GM12878 (cell line): ENCODE results near the gene CCDC85A. TPM values are rescaled to one million over a fixed set of nuclear protein-coding genes. Genes with fewer than 3 reads are reported as not detected.
A peak's percentile ranks its signal among the peaks of the same experiment; 100 is the strongest.

Experiments used
- ATAC-seq: fragments of 200-7000 bp; cut with Tn5 transposase; 3 replicates; pipeline ENCODE4 v1.9.1; 2020; ENCODE audit warnings: mild to moderate bottlenecking, moderate library complexity
- BruUV-seq: library from RNA; stranded (reverse); fragments of 400-500 nt; replicated peaks from 2 replicates; lab custom pipeline; 2021; lab: Mats Ljungman, UMichigan
- CTCF ChIA-PET: fragments of 300-600 bp; sonication (Branson Sonifier 250); formaldehyde crosslinking; extraction: SDS; loops from one replicate; lab custom pipeline; 2021; ENCODE audit warnings: inconsistent platforms; lab: Yijun Ruan, JAX
- POLR2A ChIA-PET: fragments of 350-600 bp; formaldehyde crosslinking; extraction: SDS; loops from one replicate; lab custom pipeline; 2021; ENCODE audit warnings: inconsistent platforms; lab: Charles Lee
- RAD21 ChIA-PET: fragments of 300-600 bp; sonication (Branson Sonifier 250); formaldehyde crosslinking; loops from one replicate; lab custom pipeline; 2023; ENCODE audit warnings: antibody characterized with exemption; ENCODE audit not compliant: unreplicated experiment; lab: Charles Lee
- SMC1A ChIA-PET: fragments of 300-600 bp; sonication (Branson Sonifier 250); formaldehyde crosslinking; loops from one replicate; lab custom pipeline; 2023; ENCODE audit not compliant: unreplicated experiment, uncharacterized antibody; lab: Charles Lee
- DNase-seq: peaks from one replicate; pipeline ENCODE4 v3.0.0-alpha.2; 2011; ENCODE audit warnings: low read depth, low spot score
- FAIRE-seq: peaks from 3 replicates; lab custom pipeline; 2011; peaks lifted over from hg19 to GRCh38; lab: Jason Lieb, UNC
- H2AFZ ChIP-seq: 2 replicates; pipeline ENCODE4 v1.6.0; 2011; ENCODE audit warnings: low read depth, low read length, control low read depth; ENCODE audit not compliant: control insufficient read depth
- H3K27ac ChIP-seq: 2 replicates; pipeline ENCODE4 v1.5.1; 2011; ENCODE audit warnings: control low read depth; ENCODE audit not compliant: control insufficient read depth, insufficient read depth
- H3K27me3 ChIP-seq, 2 experiments: replicated peaks in 1 of 2; 2 replicates each; pipeline versions ENCODE4 v1.6.0 to v1.6.1; 2011; ENCODE audit warnings: low read length in 1 of 2; ENCODE audit not compliant: control insufficient read depth in 2 of 2, insufficient read depth in 2 of 2
- H3K36me3 ChIP-seq, 2 experiments: 2 replicates each; pipeline ENCODE4 v1.5.1; 2011; ENCODE audit warnings: low read length in 1 of 2; ENCODE audit not compliant: control insufficient read depth in 2 of 2, insufficient read depth in 2 of 2
- H3K4me1 ChIP-seq: 2 replicates; pipeline ENCODE4 v1.6.1; 2011; ENCODE audit warnings: mild to moderate bottlenecking, low read length, moderate library complexity, mixed read lengths; ENCODE audit not compliant: control insufficient read depth, insufficient read depth
- H3K4me2 ChIP-seq: 2 replicates; pipeline ENCODE4 v1.6.0; 2011; ENCODE audit warnings: control low read depth; ENCODE audit not compliant: control insufficient read depth, insufficient read depth
- H3K4me3 ChIP-seq: fragments of 200-600 bp; sonication (generic); 2 replicates; pipeline ENCODE4 v1.5.1; 2016
- H3K79me2 ChIP-seq: 2 replicates; pipeline ENCODE4 v1.6.0; 2011; ENCODE audit warnings: low read length; ENCODE audit not compliant: control insufficient read depth, insufficient read depth
- H3K9ac ChIP-seq: 2 replicates; pipeline ENCODE4 v1.8.0; 2011; ENCODE audit warnings: low read length, control low read depth, mixed read lengths; ENCODE audit not compliant: control insufficient read depth, insufficient read depth
- H3K9me3 ChIP-seq: replicated peaks from 3 replicates; pipeline ENCODE4 v1.5.1; 2011; ENCODE audit warnings: mild to moderate bottlenecking, low read length; ENCODE audit not compliant: control insufficient read depth, insufficient read depth
- H4K20me1 ChIP-seq: 2 replicates; pipeline ENCODE4 v1.6.0; 2011; ENCODE audit not compliant: control insufficient read depth, insufficient read depth
- ESRRA ChIP-seq: IDR thresholded peaks from 2 replicates; pipeline ENCODE4 v1.6.1; 2012; ENCODE audit warnings: mild to moderate bottlenecking, low read length, improper control_type of control experiment
- EZH2 ChIP-seq: IDR thresholded peaks from 2 replicates; pipeline ENCODE4 v1.6.1; 2012; ENCODE audit warnings: low read depth, mild to moderate bottlenecking, control low read depth, inconsistent platforms, low read length, borderline replicate concordance; ENCODE audit not compliant: control insufficient read depth
- IKZF2 ChIP-seq, 2 experiments: fragments of 450-650 bp; IDR thresholded peaks; 2 replicates each; pipeline ENCODE4 v1.6.1; 2017; ENCODE audit warnings: mild to moderate bottlenecking in 2 of 2, moderate library complexity in 2 of 2
- MEF2B ChIP-seq: fragments of 450-650 bp; IDR thresholded peaks from 2 replicates; pipeline ENCODE4 v1.6.1; 2018; ENCODE audit warnings: mild to moderate bottlenecking, moderate library complexity; ENCODE audit not compliant: partially characterized antibody, poor library complexity, severe bottlenecking
- PAX8 ChIP-seq: fragments of 450-650 bp; IDR thresholded peaks from 2 replicates; pipeline ENCODE4 v1.6.1; 2017; ENCODE audit warnings: mild to moderate bottlenecking, moderate library complexity
- RAD21 ChIP-seq: IDR thresholded peaks from 2 replicates; pipeline ENCODE4 v1.6.1; 2011; ENCODE audit warnings: mild to moderate bottlenecking, low read depth, low read length, moderate library complexity; ENCODE audit not compliant: insufficient read depth
- RBBP5 ChIP-seq: fragments of 200-600 bp; sonication (generic); conservative IDR thresholded peaks from 2 replicates; pipeline ENCODE4 v1.6.1; 2016
- RUNX3 ChIP-seq: IDR thresholded peaks from 2 replicates; pipeline ENCODE4 v1.6.1; 2012; ENCODE audit warnings: low read length, inconsistent platforms
- SMAD5 ChIP-seq: IDR thresholded peaks from 2 replicates; pipeline ENCODE4 v1.6.1; 2016; ENCODE audit warnings: antibody characterized with exemption, low read depth
- TCF7 ChIP-seq: IDR thresholded peaks from 2 replicates; pipeline ENCODE4 v1.6.1; 2014; ENCODE audit warnings: antibody characterized with exemption, borderline replicate concordance
- YY1 ChIP-seq: IDR thresholded peaks from 2 replicates; pipeline ENCODE4 v1.6.1; 2011; ENCODE audit warnings: low read depth, mild to moderate bottlenecking, low read length
- ZNF24 ChIP-seq: fragments of 450-650 bp; IDR thresholded peaks from 2 replicates; pipeline ENCODE4 v1.6.1; 2017; ENCODE audit warnings: antibody characterized with exemption, mild to moderate bottlenecking
- ZNF592 ChIP-seq: fragments of 450-650 bp; IDR thresholded peaks from 2 replicates; pipeline ENCODE4 v1.6.1; 2017; ENCODE audit warnings: mild to moderate bottlenecking, moderate library complexity
- ZZZ3 ChIP-seq: IDR thresholded peaks from 2 replicates; pipeline ENCODE4 v1.6.1; 2011; ENCODE audit warnings: low read depth; ENCODE audit not compliant: control insufficient read depth, insufficient read length
- WGBS: methylation state at CpG from one replicate; pipeline ENCODE4 v1.1.6; 2016; ENCODE audit warnings: low lambda C conversion rate; ENCODE audit not compliant: insufficient replicate concordance, insufficient coverage; ENCODE audit errors: missing lambda C conversion rate; 5-methylcytosine and 5-hydroxymethylcytosine counted together
- in situ Hi-C: fragments of 300-500 bp; cut with MboI; formaldehyde crosslinking; loops from 9 replicates; pipeline ENCODE4 v1.14.3; 2018; ENCODE audit warnings: mixed read lengths
- intact Hi-C: fragments of 100-400 bp; cut with micrococcal nuclease; formaldehyde crosslinking; loops from one replicate; pipeline ENCODE4 v1.14.2; 2022; ENCODE audit not compliant: unreplicated experiment
- polyA plus RNA-seq, 11 experiments: library from polyadenylated mRNA; depleted of rRNA in 4 of 11; unstranded in 6 of 11; stranded (reverse) in 5 of 11; fragments of >200 nt; fragmentation: Nextera tagmentation in 4 of 11; fragmentation: Illumina TruSeq in 1 of 11; extraction: Ambion mirVana in 4 of 11; extraction: Trizol in 1 of 11; gene quantifications; 1 replicate in 1 of 11; 2 replicates in 10 of 11; pipeline versions ENCODE4 v1.2.1 to v1.2.3, GENCODE V29; 2011 to 2016; ENCODE audit warnings: inconsistent platforms in 2 of 11, missing spikeins in 2 of 11, low read depth in 1 of 11
- total RNA-seq, 4 experiments: library from RNA; depleted of rRNA in 3 of 4; stranded (reverse); fragments of >200 nt in 3 of 4; fragmentation: Illumina TruSeq in 1 of 4; extraction: Trizol in 1 of 4; gene quantifications; 2 replicates each; pipeline versions ENCODE4 v1.2.1 to v1.2.3, GENCODE V29; 2013 to 2021
- TF ChIP-seq, protein P1 (sequence below): IDR thresholded peaks from 2 replicates; pipeline ENCODE4 v1.6.1; 2012; ENCODE audit warnings: low read depth, low read length, improper control_type of control experiment

The CCDC85A gene
- total and polyA plus RNA-seq, 10 of the 15 experiments (the other 5 are each of a cell fraction or from before 2014, with no cell fraction given), result 0.02 to 0.57 (median 0.04) TPM; not detected in 7

DNA sequence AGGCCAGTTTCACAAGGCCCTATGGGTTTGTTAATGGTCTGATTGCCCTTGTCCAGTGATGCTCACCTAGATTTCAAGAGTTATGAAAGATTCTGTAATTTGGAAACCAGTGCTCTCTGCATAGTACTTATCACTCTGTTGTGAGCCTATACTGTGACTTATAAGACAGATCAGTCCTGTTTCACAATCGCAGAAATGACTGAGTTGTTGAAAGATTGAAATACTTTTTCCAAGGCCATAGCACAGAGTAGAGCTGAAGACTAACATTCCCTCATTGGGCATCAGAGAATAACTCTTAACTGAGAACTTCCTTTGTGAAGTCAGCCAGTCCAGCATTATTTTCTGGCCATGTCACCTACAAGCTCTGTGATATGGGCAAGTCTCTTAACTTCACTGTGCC, 44.0 kb downstream of the CCDC85A start (continued):
- TF ChIP-seq ZNF592 (no peak), RAD21 (no peak)

DNA sequence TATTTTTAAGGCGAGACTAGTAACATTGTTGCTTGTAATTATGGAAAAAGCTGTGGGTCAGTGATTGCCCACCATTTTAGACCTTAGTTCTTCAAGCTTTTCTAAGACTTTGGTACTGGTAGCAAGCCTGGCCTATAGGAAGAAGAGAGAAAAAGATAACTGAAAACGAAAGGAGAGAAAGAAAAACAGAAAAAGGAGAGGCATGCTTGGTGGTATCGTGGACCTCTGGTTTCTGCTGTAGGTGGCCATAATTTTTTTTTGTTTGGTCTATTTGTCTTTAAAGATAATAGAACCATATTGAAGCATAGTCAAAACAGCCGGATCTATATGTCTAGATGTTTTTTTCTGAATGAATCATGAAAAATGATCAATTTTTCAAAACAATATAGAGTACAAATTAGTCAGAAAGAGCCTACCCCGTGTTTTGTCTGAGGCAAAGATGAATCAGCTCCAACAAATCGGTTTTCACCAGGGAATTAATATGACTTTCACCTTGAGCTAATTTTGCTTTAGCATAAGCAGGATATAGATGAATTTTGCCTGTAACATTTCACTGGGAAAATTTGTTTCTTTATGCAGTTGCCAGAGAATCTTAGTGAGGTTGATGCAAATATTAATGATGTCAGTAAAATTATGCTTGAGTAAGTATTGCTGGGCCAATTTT, 45.7 kb downstream of the CCDC85A start:
- ChIA-PET CTCF (interaction anchor here (0.6 to 1.2 kb wide), 2 partner anchors 41 to 48 kb away, joined by 3 read pairs; no protein-coding TSS in a partner anchor), POLR2A (no interaction called here), RAD21 (no interaction called here), SMC1A (no interaction called here)
- no peaks in the 10 kb centered on the region for H3K36me3 ChIP-seq
- H2AFZ ChIP-seq, result no peak overlapping the region
- FAIRE-seq (no peak), DNase-seq (no peak), ATAC-seq (peak; percentile 65)
- no peak overlapping the region for H3K4me2 ChIP-seq
- TF ChIP-seq ZZZ3 (no peak), YY1 (no peak), MEF2B (no peak), EZH2 (no peak), TCF7 (no peak), PAX8 (no peak), ESRRA (no peak), IKZF2 (IDR thresholded peaks at IDR 0.05) (no peak), SMAD5 (no peak), RUNX3 (no peak), RBBP5 (no peak), ZNF24 (no peak)
- TF ChIP-seq, protein P1, sequence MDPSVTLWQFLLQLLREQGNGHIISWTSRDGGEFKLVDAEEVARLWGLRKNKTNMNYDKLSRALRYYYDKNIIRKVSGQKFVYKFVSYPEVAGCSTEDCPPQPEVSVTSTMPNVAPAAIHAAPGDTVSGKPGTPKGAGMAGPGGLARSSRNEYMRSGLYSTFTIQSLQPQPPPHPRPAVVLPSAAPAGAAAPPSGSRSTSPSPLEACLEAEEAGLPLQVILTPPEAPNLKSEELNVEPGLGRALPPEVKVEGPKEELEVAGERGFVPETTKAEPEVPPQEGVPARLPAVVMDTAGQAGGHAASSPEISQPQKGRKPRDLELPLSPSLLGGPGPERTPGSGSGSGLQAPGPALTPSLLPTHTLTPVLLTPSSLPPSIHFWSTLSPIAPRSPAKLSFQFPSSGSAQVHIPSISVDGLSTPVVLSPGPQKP, result no peak
- H3K9ac ChIP-seq, result no peak overlapping the region
- H3K27ac ChIP-seq, result no peak overlapping the region
- H3K4me3 ChIP-seq, result no peak overlapping the region
- H4K20me1 ChIP-seq, result no peaks in the 10 kb centered on the region
- in situ Hi-C loops, result no loop called here
- 1% methylated on average over 6 of the region's 6 CpGs for WGBS
- intact Hi-C loops, result no loop called here
- BruUV-seq, result no TSS peak
- no peaks in the 10 kb centered on the region for H3K27me3 ChIP-seq
- no peaks in the 10 kb centered on the region for H3K79me2 ChIP-seq
- no peaks in the 10 kb centered on the region for H3K4me1 ChIP-seq
- no peaks in the 10 kb centered on the region for H3K9me3 ChIP-seq
